B cell (primary cell): Measurements from ENCODE around the gene FEZF2. TPM values are rescaled to one million over a fixed set of nuclear protein-coding genes. Genes with fewer than 3 reads are reported as not detected.

ENCODE experiments used
- ATAC-seq: fragments of 200-7000 bp; cut with Tn5 transposase; one replicate; pipeline ENCODE4 v1.10.0; 2021; ENCODE audit warnings: low read depth, mild to moderate bottlenecking, moderate number of reproducible peaks, moderate library complexity
- CTCF ChIA-PET: fragments of 350-600 bp; sonication (Branson Sonifier 250); formaldehyde crosslinking; loops from one replicate; lab custom pipeline; 2021; ENCODE audit warnings: antibody characterized with exemption, inconsistent platforms; lab: Charles Lee
- POLR2A ChIA-PET: fragments of 350-600 bp; sonication (Branson Sonifier 250); formaldehyde crosslinking; loops from one replicate; lab custom pipeline; 2021; ENCODE audit warnings: antibody characterized with exemption; lab: Charles Lee
- DNase-seq: peaks from one replicate; pipeline ENCODE4 v3.0.0; 2013
- H2AFZ ChIP-seq: 2 replicates; pipeline ENCODE4 v1.6.1; 2012; ENCODE audit warnings: mild to moderate bottlenecking, low read depth, low read length; ENCODE audit not compliant: insufficient read depth, poor library complexity, severe bottlenecking
- H3K27ac ChIP-seq, 2 donors: 1 replicate in 1 of 2; 2 replicates in 1 of 2; pipeline ENCODE4 v1.5.1; 2012 to 2013; ENCODE audit warnings: low read length in 2 of 2, mild to moderate bottlenecking in 2 of 2, moderate library complexity in 1 of 2
- H3K27me3 ChIP-seq, 4 experiments: fragments of 200-600 bp in 1 of 4; sonication (generic) in 1 of 4; replicated peaks in 1 of 4; 1 replicate in 2 of 4; 2 replicates in 2 of 4; pipeline versions ENCODE4 v1.6.1 to v1.7.0; 2013 to 2016; ENCODE audit warnings: low read length in 3 of 4, mild to moderate bottlenecking in 2 of 4, mixed read lengths in 1 of 4, moderate library complexity in 1 of 4; ENCODE audit not compliant: insufficient read depth in 4 of 4, control insufficient read depth in 3 of 4; ENCODE audit errors: control extremely low read depth in 1 of 4
- H3K36me3 ChIP-seq, 2 experiments: replicated peaks in 1 of 2; 1 replicate in 1 of 2; 2 replicates in 1 of 2; pipeline versions ENCODE4 v1.6.1 to v1.7.1; 2013; ENCODE audit warnings: low read length in 1 of 2; ENCODE audit not compliant: insufficient read depth in 2 of 2, control insufficient read depth in 1 of 2; ENCODE audit errors: control extremely low read depth in 1 of 2, extremely low read depth in 1 of 2
- H3K4me1 ChIP-seq, 2 donors: fragments of 200-600 bp in 1 of 2; sonication (generic) in 1 of 2; 1 replicate in 1 of 2; 2 replicates in 1 of 2; pipeline versions ENCODE4 v1.5.1 to v1.6.1; 2013 to 2017; ENCODE audit warnings: low read length in 2 of 2; ENCODE audit not compliant: control insufficient read depth in 2 of 2, insufficient read depth in 2 of 2
- H3K4me2 ChIP-seq: replicated peaks from 2 replicates; pipeline ENCODE3; 2012; ENCODE audit warnings: mild to moderate bottlenecking, low read depth, low read length; ENCODE audit not compliant: poor library complexity, severe bottlenecking
- H3K4me3 ChIP-seq, 5 experiments: fragments of 200-600 bp in 1 of 5; sonication (generic) in 1 of 5; 1 replicate in 3 of 5; 2 replicates in 2 of 5; pipeline versions ENCODE4 v1.5.1 to v1.7.0; 2011 to 2016; ENCODE audit warnings: low read length in 4 of 5, mild to moderate bottlenecking in 4 of 5, low read depth in 2 of 5, control low read depth in 1 of 5, moderate library complexity in 1 of 5; ENCODE audit not compliant: insufficient read depth in 1 of 5; ENCODE audit errors: control extremely low read depth in 1 of 5, extremely low read depth in 1 of 5
- H3K79me2 ChIP-seq: fragments of 200-600 bp; sonication (generic); one replicate; pipeline ENCODE4 v1.6.0; 2016; ENCODE audit warnings: low read length; ENCODE audit not compliant: control insufficient read depth, insufficient read depth
- H3K9ac ChIP-seq: fragments of 200-600 bp; sonication (generic); 2 replicates; pipeline ENCODE4 v1.6.1; 2017; ENCODE audit warnings: mild to moderate bottlenecking, low read length, moderate library complexity
- H3K9me3 ChIP-seq, 3 donors: one replicate each; pipeline versions ENCODE4 v1.6.1 to v1.7.1; 2013; ENCODE audit warnings: low read length in 2 of 3; ENCODE audit not compliant: control insufficient read depth in 2 of 3, insufficient read depth in 1 of 3; ENCODE audit errors: control extremely low read depth in 1 of 3
- H4K20me1 ChIP-seq: 2 replicates; pipeline ENCODE4 v1.6.0; 2012; ENCODE audit warnings: mild to moderate bottlenecking, low read length; ENCODE audit not compliant: insufficient read depth, control insufficient read depth, poor library complexity, severe bottlenecking
- H3K27ac Mint-ChIP-seq: one replicate; pipeline ENCODE4 v1.8.0; 2021; ENCODE audit warnings: mixed read lengths
- H3K27me3 Mint-ChIP-seq: one replicate; pipeline ENCODE4 v1.8.0; 2021; ENCODE audit warnings: mixed read lengths
- H3K4me1 Mint-ChIP-seq: one replicate; pipeline ENCODE4 v1.8.0; 2021; ENCODE audit warnings: mixed read lengths
- H3K4me3 Mint-ChIP-seq: one replicate; pipeline ENCODE4 v1.8.0; 2021; ENCODE audit warnings: mixed read lengths
- H3K9me3 Mint-ChIP-seq: one replicate; pipeline ENCODE4 v1.8.0; 2022; ENCODE audit warnings: mixed read lengths; ENCODE audit not compliant: insufficient read depth
- EZH2 ChIP-seq: IDR thresholded peaks from 2 replicates; pipeline ENCODE4 v1.6.1; 2012; ENCODE audit warnings: borderline replicate concordance, low read depth, mild to moderate bottlenecking, moderate library complexity, low read length; ENCODE audit not compliant: insufficient read depth, poor library complexity, severe bottlenecking
- WGBS: methylation state at CpG from one replicate; pipeline ENCODE4 v1.1.5; 2013; ENCODE audit warnings: missing lambda C conversion rate; ENCODE audit not compliant: insufficient coverage; 5-methylcytosine and 5-hydroxymethylcytosine counted together
- intact Hi-C: fragments of 100-400 bp; cut with micrococcal nuclease; formaldehyde crosslinking; loops from one replicate; pipeline ENCODE4 v1.10.0; 2022
- polyA plus RNA-seq: library from polyadenylated mRNA; depleted of rRNA; stranded (reverse); fragments of >200 nt; gene quantifications from 2 replicates; pipeline ENCODE4 v1.2.3, GENCODE V29; 2012
- total RNA-seq, 2 donors: library from RNA; stranded (reverse); fragments of 120-200 nt in 1 of 2; gene quantifications; 1 replicate in 1 of 2; 2 replicates in 1 of 2; pipeline versions ENCODE4 v1.2.3 to v1.2.4, GENCODE V29; 2013 to 2022
- TF ChIP-seq, protein P1 (sequence below): fragments of 200-600 bp; IDR thresholded peaks from one replicate; pipeline ENCODE4 v1.8.0; 2022; ENCODE audit warnings: antibody characterized with exemption, mild to moderate bottlenecking

The FEZF2 gene
- total and polyA plus RNA-seq, 2 donors (not counting 1 experiment from before 2014, with no cell fraction given) = not detected

- peaks cover 8% of the 10 kb centered on the region for H3K27me3 Mint-ChIP-seq
- no peak for TF ChIP-seq EZH2
- TF ChIP-seq, protein P1, sequence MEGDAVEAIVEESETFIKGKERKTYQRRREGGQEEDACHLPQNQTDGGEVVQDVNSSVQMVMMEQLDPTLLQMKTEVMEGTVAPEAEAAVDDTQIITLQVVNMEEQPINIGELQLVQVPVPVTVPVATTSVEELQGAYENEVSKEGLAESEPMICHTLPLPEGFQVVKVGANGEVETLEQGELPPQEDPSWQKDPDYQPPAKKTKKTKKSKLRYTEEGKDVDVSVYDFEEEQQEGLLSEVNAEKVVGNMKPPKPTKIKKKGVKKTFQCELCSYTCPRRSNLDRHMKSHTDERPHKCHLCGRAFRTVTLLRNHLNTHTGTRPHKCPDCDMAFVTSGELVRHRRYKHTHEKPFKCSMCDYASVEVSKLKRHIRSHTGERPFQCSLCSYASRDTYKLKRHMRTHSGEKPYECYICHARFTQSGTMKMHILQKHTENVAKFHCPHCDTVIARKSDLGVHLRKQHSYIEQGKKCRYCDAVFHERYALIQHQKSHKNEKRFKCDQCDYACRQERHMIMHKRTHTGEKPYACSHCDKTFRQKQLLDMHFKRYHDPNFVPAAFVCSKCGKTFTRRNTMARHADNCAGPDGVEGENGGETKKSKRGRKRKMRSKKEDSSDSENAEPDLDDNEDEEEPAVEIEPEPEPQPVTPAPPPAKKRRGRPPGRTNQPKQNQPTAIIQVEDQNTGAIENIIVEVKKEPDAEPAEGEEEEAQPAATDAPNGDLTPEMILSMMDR = no peak
- no peaks in the 10 kb centered on the region for H3K27me3 ChIP-seq
- ChIA-PET POLR2A (no interaction called here), CTCF (no interaction called here)
- no peaks in the 10 kb centered on the region for H3K79me2 ChIP-seq
- no peaks in the 10 kb centered on the region for H3K36me3 ChIP-seq
- H3K9me3 ChIP-seq = peaks cover 0 to 4% (median 1%) of the 10 kb centered on the region in 3 donors
- no peaks in the 10 kb centered on the region for H3K9me3 Mint-ChIP-seq
- intact Hi-C loops = no loop called here
- no peaks in the 10 kb centered on the region for H4K20me1 ChIP-seq
- H3K9ac ChIP-seq = no peak overlapping the region
- no peak overlapping the region for H3K4me2 ChIP-seq
- DNase-seq (no peak), ATAC-seq (no peak)
- H3K27ac Mint-ChIP-seq = no peak overlapping the region
- no CpG with 5 or more reads among the region's 2 CpGs for WGBS
- H3K4me1 Mint-ChIP-seq = no peaks in the 10 kb centered on the region
- no peak overlapping the region for H2AFZ ChIP-seq
- no peak overlapping the region for H3K4me3 Mint-ChIP-seq
- no peak overlapping the region for H3K27ac ChIP-seq
- no peak overlapping the region for H3K4me3 ChIP-seq
- H3K4me1 ChIP-seq = no peaks in the 10 kb centered on the region
Measured at GRCh38 chr3:62343755-62344154, 29.6 kb downstream of the FEZF2 start.

DNA sequence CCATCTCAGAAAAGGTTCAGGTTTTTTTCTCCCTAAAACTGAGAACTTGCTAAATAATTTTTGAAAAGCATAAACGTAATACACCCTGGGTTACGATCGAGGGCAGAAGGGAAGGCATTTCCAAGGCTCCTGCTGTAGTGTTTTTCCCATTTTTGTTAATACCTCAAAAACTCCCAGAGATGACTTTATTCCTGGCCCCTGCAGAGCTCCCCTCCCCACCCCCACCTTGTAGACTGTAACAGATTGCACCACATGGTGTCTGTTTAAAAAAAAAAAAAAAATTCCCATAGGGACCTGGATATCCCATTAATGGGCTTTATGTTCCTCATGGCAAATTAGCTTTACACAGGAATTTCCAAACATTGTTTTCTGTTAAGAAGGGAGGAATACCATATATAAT, 38.2 kb downstream of the FEZF2 start:
- Mint-ChIP-seq H3K27me3 (no peaks in the 10 kb centered on the region), H3K9me3 (no peaks in the 10 kb centered on the region), H3K4me1 (no peaks in the 10 kb centered on the region), H3K4me3 (no peak overlapping the region), H3K27ac (no peak overlapping the region)
- POLR2A ChIA-PET = no interaction called here
- no peak overlapping the region for H3K4me3 ChIP-seq
- H2AFZ ChIP-seq = no peak overlapping the region
- H3K9me3 ChIP-seq = no peaks in the 10 kb centered on the region
- CTCF ChIA-PET = interaction anchor here (0.7 kb wide), 1 partner anchor 1060 kb away, joined by 3 read pairs; no protein-coding TSS in a partner anchor
- no peak overlapping the region for H3K9ac ChIP-seq
- no peak overlapping the region for H3K4me2 ChIP-seq
- H3K4me1 ChIP-seq = no peaks in the 10 kb centered on the region
- no peak overlapping the region for H3K27ac ChIP-seq
- no CpG with 5 or more reads among the region's 3 CpGs for WGBS
- H3K36me3 ChIP-seq = no peaks in the 10 kb centered on the region
- TF ChIP-seq EZH2 = no peak
- TF ChIP-seq, protein P1 = no peak
- intact Hi-C loops = no loop called here
- DNase-seq = no peak
- no peaks in the 10 kb centered on the region for H3K27me3 ChIP-seq
- H4K20me1 ChIP-seq = no peaks in the 10 kb centered on the region
- H3K79me2 ChIP-seq = no peaks in the 10 kb centered on the region
- ATAC-seq = no peak
